Thymus (tissue), 14 donors: Measurements from ENCODE around the gene SH2D7. TPM values are rescaled to one million over a fixed set of nuclear protein-coding genes. Genes with fewer than 3 reads are reported as not detected.

Experiments used
- DNase-seq, 9 donors: peaks; one replicate each; pipeline ENCODE4 v3.0.0-alpha.2; 2013; ENCODE audit warnings: low spot score in 9 of 9, low read depth in 6 of 9, missing footprints in 1 of 9
- H3K27ac ChIP-seq, 2 donors: one replicate each; pipeline ENCODE4 v1.5.1; 2013; ENCODE audit warnings: control low read depth in 1 of 2, low read depth in 1 of 2, low read length in 1 of 2, mild to moderate bottlenecking in 1 of 2, moderate library complexity in 1 of 2
- H3K27me3 ChIP-seq, 2 donors: one replicate each; pipeline ENCODE4 v1.5.1; 2013; ENCODE audit warnings: low read length in 1 of 2; ENCODE audit not compliant: control insufficient read depth in 2 of 2, insufficient read depth in 1 of 2
- H3K36me3 ChIP-seq, 2 donors: one replicate each; pipeline ENCODE4 v1.5.1; 2013; ENCODE audit warnings: low read length in 1 of 2, mild to moderate bottlenecking in 1 of 2, moderate library complexity in 1 of 2; ENCODE audit not compliant: control insufficient read depth in 2 of 2, insufficient read depth in 2 of 2
- H3K4me1 ChIP-seq, 2 donors: one replicate each; pipeline ENCODE4 v1.5.1; 2013; ENCODE audit warnings: low read length in 2 of 2; ENCODE audit not compliant: control insufficient read depth in 2 of 2, insufficient read depth in 2 of 2
- H3K4me3 ChIP-seq, 2 donors: one replicate each; pipeline ENCODE4 v1.5.1; 2013; ENCODE audit warnings: low read length in 2 of 2, control low read depth in 1 of 2, mild to moderate bottlenecking in 1 of 2
- H3K9me3 ChIP-seq, 2 donors: one replicate each; pipeline ENCODE4 v1.5.1; 2013; ENCODE audit warnings: low read length in 1 of 2, mild to moderate bottlenecking in 1 of 2; ENCODE audit not compliant: control insufficient read depth in 2 of 2, insufficient read depth in 1 of 2
- WGBS: extraction: QIAGEN DNeasy Blood & Tissue Kit; methylation state at CpG from one replicate; pipeline ENCODE4 v1.1.7; 2013; 5-methylcytosine and 5-hydroxymethylcytosine counted together
- long read RNA-seq, 10 donors: transcript quantifications; one replicate each; lab custom pipeline, GENCODE V29; 2026
- polyA plus RNA-seq: library from polyadenylated mRNA; stranded (reverse); fragments of 200-250 nt; gene quantifications from one replicate; pipeline ENCODE4 v1.2.3, GENCODE V29; 2013
- total RNA-seq: library from RNA; stranded (reverse); fragments of 120-200 nt; gene quantifications from one replicate; pipeline ENCODE4 v1.2.4, GENCODE V29; 2013
- donor health status: healthy.

Gene SH2D7
- total RNA-seq, result 0.05 TPM
- 0.05 TPM for polyA plus RNA-seq
- long read RNA-seq, donor 1, result 0 reads
- long read RNA-seq, donor 2, result 0 reads
- long read RNA-seq, donor 3, partial matches to known transcripts, result 14 of 79 reads
- long read RNA-seq, donor 3, other reads (novel, unspliced or antisense), result 65 of 79 reads
- long read RNA-seq, donor 4, result 0 reads
- long read RNA-seq, donor 5, partial matches to known transcripts, result 25 of 67 reads
- long read RNA-seq, donor 5, other reads (novel, unspliced or antisense), result 42 of 67 reads
- long read RNA-seq, donor 6, result 0 reads
- long read RNA-seq, donor 7, result 0 reads
- long read RNA-seq, donor 8, partial matches to known transcripts, result 0 of 15 reads
- long read RNA-seq, donor 8, other reads (novel, unspliced or antisense), result 15 of 15 reads
- long read RNA-seq, donor 9, partial matches to known transcripts, result 0 of 41 reads
- long read RNA-seq, donor 9, other reads (novel, unspliced or antisense), result 41 of 41 reads
- long read RNA-seq, donor 10, result 0 reads

DNA sequence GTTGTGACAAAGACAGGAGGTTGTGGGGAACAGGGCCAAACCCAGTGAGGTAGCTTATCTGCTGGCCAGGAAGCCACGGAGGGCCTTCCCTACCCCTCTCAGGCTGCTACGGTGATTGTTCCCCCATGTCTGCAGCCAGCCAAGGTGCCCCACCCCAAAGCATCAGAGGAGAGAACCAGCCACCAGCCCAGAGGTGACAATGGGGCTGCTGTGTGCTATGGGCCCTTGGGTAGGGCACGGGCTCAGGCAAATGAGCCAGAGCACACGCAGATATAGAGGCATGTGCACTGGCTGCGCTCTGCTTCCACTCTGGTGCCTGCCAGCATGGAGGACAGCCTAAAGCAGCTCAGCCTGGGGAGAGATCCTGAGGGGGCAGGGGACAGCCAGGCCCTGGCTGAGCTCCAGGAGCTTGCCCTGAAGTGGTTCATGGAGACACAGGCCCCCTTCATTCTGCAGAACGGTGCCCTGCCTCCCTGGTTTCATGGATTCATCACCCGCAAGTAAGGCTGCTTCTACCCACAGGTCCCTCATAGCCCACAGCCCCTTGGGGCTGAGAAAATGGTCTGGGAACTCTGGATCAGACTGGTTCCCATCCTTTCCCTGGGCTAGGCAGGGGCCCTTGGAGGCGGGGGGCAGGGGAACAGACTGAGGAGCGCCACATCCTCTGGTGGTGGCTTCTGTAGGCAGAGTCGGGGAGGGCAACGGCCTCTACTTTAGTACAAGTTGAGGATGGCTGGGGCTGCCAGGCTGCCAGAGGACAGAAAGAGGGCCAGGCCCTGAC, at the start of gene SH2D7:
TSS of gene SH2D7 (plus strand) at position 301 of the 781 bp plus-strand sequence. CDS start at position 325, 24 bp downstream.
- Histone ChIP-seq H3K36me3 (no peaks in the 10 kb centered on the region), H3K9me3 (no peaks in the 10 kb centered on the region), H3K4me3 (no peak within 1 kb of the TSS), H3K27me3 (no peaks in the 10 kb centered on the region), H3K4me1 (peaks cover 0 to 21% of the 10 kb centered on the region in 2 donors), H3K27ac (no peak within 1 kb of the TSS)
- WGBS, result 85% methylated on average over 11 of the region's 11 CpGs
- DNase-seq, result no peak

DNA sequence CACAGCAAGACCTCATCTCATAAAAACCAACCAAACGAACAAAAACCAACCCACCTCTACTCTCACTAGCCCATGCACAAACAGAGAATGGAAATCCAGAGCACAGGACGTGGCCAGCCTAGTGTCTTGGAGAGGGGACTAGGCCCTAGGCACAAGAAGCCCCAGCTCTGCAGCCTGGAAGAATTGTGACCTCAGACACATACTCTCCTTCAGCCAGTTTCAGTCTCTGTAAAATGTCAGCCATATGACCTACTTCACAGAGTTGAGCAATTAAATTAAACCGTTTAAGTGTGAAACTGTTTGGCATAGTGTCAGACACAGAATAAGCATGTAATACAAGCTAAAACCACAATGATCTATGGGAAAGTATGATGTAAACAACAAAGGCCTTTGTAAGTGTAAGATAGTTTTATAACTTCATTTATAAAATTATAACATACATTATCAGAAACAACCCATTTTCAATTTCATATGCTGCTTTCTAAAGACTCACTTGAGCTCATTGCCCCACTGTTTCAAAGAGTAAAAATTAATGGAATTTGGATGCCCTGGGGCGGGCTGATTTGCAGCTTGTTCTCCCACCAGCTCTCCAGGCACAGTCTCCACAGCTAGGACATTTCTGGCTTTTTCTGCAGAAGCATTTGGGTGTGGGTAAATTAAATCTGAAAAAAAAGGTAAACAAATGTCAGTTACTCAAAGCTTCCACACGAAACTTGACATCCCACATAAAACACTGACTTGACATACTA, 47.8 kb upstream of the SH2D7 start:
- H3K4me1 ChIP-seq, result peaks cover 30 to 48% of the 10 kb centered on the region in 2 donors
- H3K27ac ChIP-seq, result peak overlapping the region; percentile 70 to 81
- WGBS, result 67% methylated on average over 5 of the region's 5 CpGs
- peak in 1 of 9 donors; percentile 38 for DNase-seq
- no peaks in the 10 kb centered on the region for H3K9me3 ChIP-seq
- no peak overlapping the region for H3K4me3 ChIP-seq
- H3K36me3 ChIP-seq, result peaks cover 23 to 54% of the 10 kb centered on the region in 2 donors
- no peaks in the 10 kb centered on the region for H3K27me3 ChIP-seq

DNA sequence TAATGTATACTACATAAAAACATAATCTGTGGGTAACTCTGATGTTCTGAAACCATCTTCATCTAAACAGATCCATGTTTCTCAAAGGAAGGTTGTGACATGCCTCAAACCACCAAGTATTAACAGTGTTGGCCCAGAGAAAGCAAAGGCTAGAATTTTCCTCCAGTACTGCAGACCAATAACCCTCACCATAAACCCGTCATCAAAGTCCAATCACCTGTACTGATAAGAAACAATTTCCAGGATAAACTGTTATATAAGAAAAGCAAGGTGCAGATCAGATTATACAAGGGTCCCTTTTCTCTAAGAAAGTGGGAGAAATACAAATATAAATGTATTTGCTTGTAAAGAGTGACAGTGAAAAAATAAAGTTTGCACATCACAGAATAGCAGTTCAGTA, 47.2 kb upstream of the SH2D7 start:
- Histone ChIP-seq H3K27ac (peak overlapping the region in 1 of 2 donors; percentile 36), H3K27me3 (no peaks in the 10 kb centered on the region), H3K4me3 (no peak overlapping the region), H3K4me1 (peaks cover 35 to 48% of the 10 kb centered on the region in 2 donors), H3K36me3 (peaks cover 19 to 51% of the 10 kb centered on the region in 2 donors), H3K9me3 (no peaks in the 10 kb centered on the region)
- 93% methylated on average over 1 of the region's 1 CpG for WGBS
- no peak for DNase-seq

DNA sequence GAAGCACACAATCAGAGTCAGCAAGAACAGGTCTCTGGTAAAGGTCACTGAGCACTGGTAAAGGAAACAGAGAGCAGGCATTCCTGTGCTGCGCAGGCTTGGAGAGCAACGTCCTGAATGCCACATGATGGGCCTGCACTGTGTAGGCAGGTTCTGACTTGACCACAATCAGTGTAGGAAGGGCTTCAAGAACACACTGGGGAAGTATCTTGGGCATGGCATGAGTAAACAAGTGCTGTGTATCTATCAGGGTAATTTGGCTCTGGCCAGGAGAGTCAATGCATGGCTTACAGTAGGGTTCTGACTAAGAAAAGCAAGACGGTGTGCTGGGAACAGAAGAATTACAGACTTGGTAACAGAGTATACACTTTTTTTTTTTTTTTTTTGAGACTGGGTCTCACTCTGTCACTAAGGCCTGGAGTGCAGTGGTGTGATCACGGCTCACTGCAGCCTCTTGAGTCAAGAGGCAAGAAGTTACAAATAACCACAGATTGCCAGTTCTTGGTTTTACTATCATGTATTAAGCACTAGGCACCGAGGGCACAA, 45.5 kb upstream of the SH2D7 start:
- no peaks in the 10 kb centered on the region for H3K27me3 ChIP-seq
- no peaks in the 10 kb centered on the region for H3K9me3 ChIP-seq
- no peak overlapping the region for H3K4me3 ChIP-seq
- 68% methylated on average over 5 of the region's 5 CpGs for WGBS
- peak in 1 of 9 donors; percentile 34 for DNase-seq
- H3K27ac ChIP-seq, result peak overlapping the region; percentile 81 to 90
- H3K4me1 ChIP-seq, result peaks cover 49 to 60% of the 10 kb centered on the region in 2 donors
- H3K36me3 ChIP-seq, result peaks cover 18 to 54% of the 10 kb centered on the region in 2 donors

DNA sequence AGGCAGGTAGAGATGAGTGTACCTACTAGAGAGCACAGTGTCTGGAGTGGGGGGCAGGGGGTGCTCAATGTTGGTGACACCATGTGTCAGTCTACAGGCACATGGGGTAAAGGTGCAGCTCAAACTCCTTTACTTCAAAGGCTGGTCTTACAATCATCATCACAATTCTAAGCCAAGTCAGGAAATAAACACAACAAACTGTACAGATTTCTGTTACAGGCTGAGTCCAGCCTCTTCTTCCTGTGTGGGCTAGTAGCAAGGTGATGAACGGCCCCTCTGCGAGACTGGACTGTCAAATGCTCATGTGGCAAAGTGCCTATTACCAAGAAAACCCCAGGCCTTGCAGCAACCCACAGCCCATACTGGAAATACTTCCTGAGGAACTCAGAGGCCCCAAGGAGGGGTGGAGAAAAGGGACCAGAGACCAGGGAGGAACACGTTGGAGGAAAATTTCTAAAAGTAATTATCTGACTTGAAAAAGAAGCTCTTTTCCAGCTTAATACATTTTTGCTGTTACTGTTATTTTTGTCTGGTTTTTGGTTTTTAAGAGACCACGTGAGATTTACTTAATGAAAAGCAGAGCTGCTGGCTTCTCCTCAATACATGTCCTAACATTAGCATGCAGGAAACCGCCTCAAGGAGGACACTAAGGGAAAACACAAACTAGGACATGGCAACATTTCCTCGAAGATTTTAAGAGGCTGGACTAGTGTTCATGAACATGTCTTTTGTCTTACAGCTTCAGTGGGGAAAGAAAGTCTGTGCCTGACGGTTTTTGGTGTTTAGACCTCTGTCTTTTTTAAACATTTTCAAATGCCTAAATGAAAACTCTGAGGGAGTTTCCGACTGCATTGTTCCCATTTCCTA, 44.4 kb upstream of the SH2D7 start:
- Histone ChIP-seq H3K36me3 (peaks cover 14 to 55% of the 10 kb centered on the region in 2 donors), H3K4me1 (peaks cover 60 to 72% of the 10 kb centered on the region in 2 donors), H3K4me3 (no peak overlapping the region), H3K27me3 (no peaks in the 10 kb centered on the region), H3K27ac (peak overlapping the region; percentile 85 to 90), H3K9me3 (no peaks in the 10 kb centered on the region)
- DNase-seq, result peak in 1 of 9 donors; percentile 48
- 38% methylated on average over 8 of the region's 8 CpGs for WGBS

DNA sequence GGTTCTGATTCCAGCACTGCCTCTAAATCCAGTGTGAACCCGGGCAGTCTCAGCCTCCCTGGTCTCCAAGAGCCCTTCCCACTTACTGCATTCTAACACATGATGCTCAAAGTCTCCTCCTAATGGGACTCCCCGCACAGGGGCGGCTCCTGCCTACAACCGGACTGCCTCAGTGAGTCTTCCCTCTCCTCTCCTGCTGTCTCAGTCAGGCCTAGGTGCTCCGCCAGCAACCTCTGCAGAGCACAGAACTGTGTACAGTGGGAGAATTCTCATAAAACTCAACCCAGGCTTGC, 43.8 kb upstream of the SH2D7 start:
- H3K36me3 ChIP-seq, result peaks cover 20 to 55% of the 10 kb centered on the region in 2 donors
- peaks cover 62 to 77% of the 10 kb centered on the region in 2 donors for H3K4me1 ChIP-seq
- peak in 1 of 9 donors; percentile 7 for DNase-seq
- peak overlapping the region; percentile 85 to 90 for H3K27ac ChIP-seq
- no peaks in the 10 kb centered on the region for H3K9me3 ChIP-seq
- H3K27me3 ChIP-seq, result no peaks in the 10 kb centered on the region
- H3K4me3 ChIP-seq, result no peak overlapping the region
- 93% methylated on average over 5 of the region's 5 CpGs for WGBS

DNA sequence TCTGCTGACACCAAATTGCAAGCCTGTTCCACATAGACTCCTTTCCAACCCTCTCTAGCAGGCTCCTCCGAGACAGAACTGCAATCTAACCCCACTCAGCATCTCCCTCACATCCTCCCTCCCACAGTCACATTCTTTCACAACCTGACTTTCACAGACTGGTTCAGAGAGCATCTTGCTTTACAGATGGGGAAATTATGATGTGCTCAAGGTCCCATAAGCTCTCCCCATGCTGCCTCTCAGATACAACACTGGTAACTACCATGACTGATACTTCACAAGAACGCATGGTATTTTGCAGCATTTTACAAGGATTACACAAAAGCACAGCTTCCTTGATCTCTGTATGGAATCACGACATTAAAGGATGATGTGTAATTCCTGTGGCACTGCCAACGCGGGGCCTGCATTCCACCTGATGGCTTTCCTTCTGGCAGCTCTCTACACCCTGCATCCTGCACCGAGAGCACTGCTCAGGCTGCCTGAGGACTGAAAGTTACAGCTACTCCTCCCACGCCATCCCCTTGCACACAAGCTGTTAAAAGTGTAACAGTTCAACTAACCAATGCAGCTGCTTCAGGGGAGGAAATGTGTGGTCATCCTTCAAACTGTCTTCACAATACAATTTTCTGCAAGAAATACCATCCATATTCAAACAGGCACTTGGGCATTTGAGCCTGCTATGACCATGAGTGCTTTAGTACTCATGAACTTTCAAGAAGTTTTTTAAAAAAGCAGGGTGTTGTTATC, 42.5 kb upstream of the SH2D7 start:
- H3K27ac ChIP-seq, result peak overlapping the region; percentile 90 to 95
- no peaks in the 10 kb centered on the region for H3K9me3 ChIP-seq
- no peaks in the 10 kb centered on the region for H3K27me3 ChIP-seq
- H3K36me3 ChIP-seq, result peaks cover 16 to 49% of the 10 kb centered on the region in 2 donors
- H3K4me1 ChIP-seq, result peaks cover 64 to 80% of the 10 kb centered on the region in 2 donors
- peak overlapping the region in 1 of 2 donors; percentile 13 for H3K4me3 ChIP-seq
- peak in 1 of 9 donors; percentile 86 for DNase-seq
- WGBS, result 13% methylated on average over 7 of the region's 7 CpGs
